Suprapubic skin (tissue), 3 donors: ENCODE measurements around the gene FUZ.

Source experiments
- EP300 ChIP-seq: sonication (generic); formaldehyde crosslinking; IDR thresholded peaks from one replicate; pipeline ENCODE4 v1.6.1; 2017; ENCODE audit warnings: antibody characterized with exemption
- POLR2A ChIP-seq, 2 donors: fragments of 450-650 bp; IDR thresholded peaks; one replicate each; pipeline ENCODE4 v1.6.1; 2017; ENCODE audit warnings: antibody characterized with exemption in 2 of 2, mild to moderate bottlenecking in 2 of 2, moderate library complexity in 2 of 2
- TF ChIP-seq, protein P1 (sequence below), 2 donors: fragments of 200-600 bp in 1 of 2; fragments of 450-650 bp in 1 of 2; sonication (generic) in 1 of 2; IDR thresholded peaks; one replicate each; pipeline ENCODE4 v1.5.1; 2016 to 2019; ENCODE audit warnings: antibody characterized with exemption in 2 of 2, mild to moderate bottlenecking in 1 of 2, moderate library complexity in 1 of 2

GRCh38 chr19:49800771-49801170 is 12.3 kb downstream of the FUZ start:
- TF ChIP-seq, protein P1, sequence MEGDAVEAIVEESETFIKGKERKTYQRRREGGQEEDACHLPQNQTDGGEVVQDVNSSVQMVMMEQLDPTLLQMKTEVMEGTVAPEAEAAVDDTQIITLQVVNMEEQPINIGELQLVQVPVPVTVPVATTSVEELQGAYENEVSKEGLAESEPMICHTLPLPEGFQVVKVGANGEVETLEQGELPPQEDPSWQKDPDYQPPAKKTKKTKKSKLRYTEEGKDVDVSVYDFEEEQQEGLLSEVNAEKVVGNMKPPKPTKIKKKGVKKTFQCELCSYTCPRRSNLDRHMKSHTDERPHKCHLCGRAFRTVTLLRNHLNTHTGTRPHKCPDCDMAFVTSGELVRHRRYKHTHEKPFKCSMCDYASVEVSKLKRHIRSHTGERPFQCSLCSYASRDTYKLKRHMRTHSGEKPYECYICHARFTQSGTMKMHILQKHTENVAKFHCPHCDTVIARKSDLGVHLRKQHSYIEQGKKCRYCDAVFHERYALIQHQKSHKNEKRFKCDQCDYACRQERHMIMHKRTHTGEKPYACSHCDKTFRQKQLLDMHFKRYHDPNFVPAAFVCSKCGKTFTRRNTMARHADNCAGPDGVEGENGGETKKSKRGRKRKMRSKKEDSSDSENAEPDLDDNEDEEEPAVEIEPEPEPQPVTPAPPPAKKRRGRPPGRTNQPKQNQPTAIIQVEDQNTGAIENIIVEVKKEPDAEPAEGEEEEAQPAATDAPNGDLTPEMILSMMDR (IDR thresholded peaks at IDR 0.05): no peak
- TF ChIP-seq POLR2A (IDR thresholded peaks at IDR 0.05) (no peak), EP300 (no peak)
